GM18505 (cell line): Measurements from ENCODE around the gene CBX8.

ENCODE experiments used
- ATAC-seq: cut with Tn5 transposase; IDR thresholded peaks from one replicate; pipeline ENCODE4 v1.9.1; 2021; ENCODE audit not compliant: unreplicated experiment
- POLR2A ChIP-seq: IDR thresholded peaks from 4 replicates; pipeline ENCODE4 v1.6.1; 2011; ENCODE audit warnings: borderline replicate concordance; ENCODE audit not compliant: insufficient read depth, insufficient read length; ENCODE audit errors: extremely low read depth

CBX8 gene

DNA sequence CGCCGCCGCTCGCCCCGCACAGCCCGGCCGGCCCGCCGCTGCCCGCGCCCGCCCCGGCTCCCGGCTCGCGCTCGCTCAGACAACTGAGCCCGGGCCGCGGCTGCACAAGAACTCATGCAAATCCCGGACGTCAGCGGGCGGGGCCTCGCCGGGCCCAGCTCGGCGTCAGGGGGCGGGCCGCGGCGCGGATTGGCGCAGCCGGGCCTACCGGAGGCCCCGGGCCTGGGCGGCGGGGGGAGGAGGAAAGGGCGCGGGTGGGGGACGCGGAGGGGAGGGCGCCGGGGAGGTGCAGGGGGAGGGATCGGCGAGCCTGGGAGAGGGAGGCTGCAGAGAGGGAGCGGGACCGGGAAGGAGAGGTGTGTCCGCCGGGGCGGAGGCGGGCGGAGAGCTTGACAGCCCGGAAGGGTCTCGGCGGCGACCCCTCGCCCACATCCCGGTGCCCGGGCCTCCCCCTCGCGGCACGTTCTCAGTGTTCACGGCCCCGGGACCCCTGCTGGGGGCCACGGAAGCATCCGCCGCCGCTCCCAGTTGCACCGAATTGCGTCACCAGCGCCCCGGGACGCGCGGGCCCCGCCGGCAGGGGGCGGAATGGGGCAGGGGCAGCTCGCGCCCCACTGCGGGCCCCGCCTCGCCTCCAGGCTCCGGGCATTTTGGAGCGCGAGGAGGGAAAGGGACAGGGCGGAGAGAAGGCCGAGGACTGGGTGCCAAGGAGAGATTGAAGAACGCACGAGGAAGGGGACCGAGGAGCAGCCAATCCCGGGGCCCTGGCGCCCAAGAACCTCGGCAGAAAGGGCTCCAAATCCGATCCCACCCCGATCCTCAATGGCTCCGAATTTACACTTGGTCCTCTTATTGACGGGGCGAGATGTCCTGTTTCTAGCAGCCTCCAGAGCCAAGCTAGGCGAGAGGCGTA lies 42.7 kb upstream of the CBX8 start, which contains the start of gene CBX4:
Gene CBX4, minus strand, starts transcription at position 85 of the 913 bp plus-strand sequence. CDS start 189 bp downstream, outside the sequence.
- peak; percentile 49 for ATAC-seq
- TF ChIP-seq POLR2A = peak; percentile 90

GRCh38 chr17:79838522-79839274 lies 41.8 kb upstream of the CBX8 start:
- TF ChIP-seq POLR2A = no peak
- peak; percentile 16 for ATAC-seq

DNA sequence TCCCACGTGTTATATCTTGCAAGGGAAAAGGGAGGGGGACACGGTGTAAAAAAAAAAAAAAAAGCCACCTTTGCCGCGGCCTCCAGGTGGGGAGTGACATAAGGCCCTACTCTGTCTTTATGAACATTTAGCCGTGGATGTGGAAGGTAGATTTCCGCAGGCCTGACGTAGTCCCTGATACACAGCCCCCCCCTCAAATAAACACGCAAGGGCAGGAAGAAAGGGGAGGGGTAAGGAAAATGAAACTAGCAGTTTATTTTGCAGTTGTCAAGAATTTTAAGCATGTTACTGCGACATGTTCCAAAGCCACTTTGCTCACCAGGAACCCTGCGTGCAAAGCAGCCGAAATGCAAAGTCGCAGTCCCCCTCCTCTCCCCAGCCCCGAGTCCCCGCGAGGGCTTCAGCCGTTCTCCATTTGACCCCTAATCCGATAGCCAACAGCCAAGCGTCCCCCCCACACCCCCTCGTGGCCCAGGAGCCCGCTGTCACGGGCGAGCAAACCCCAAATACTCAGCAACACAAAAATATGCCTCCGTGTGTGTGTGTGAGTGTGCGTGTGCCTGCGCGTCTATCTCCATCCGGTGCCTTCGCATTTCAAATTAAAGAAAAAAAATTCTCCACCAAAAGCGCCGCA lies 41.1 kb upstream of the CBX8 start:
- TF ChIP-seq POLR2A = no peak
- no peak for ATAC-seq

GRCh38 chr17:79836972-79837887 lies 40.4 kb upstream of the CBX8 start:
- no peak for TF ChIP-seq POLR2A
- no peak for ATAC-seq

GRCh38 chr17:79836510-79836971 lies 39.7 kb upstream of the CBX8 start:
- TF ChIP-seq POLR2A = peak; percentile 15
- no peak for ATAC-seq

GRCh38 chr17:79835953-79836509 lies 39.2 kb upstream of the CBX8 start:
- no peak for ATAC-seq
- TF ChIP-seq POLR2A = no peak

DNA sequence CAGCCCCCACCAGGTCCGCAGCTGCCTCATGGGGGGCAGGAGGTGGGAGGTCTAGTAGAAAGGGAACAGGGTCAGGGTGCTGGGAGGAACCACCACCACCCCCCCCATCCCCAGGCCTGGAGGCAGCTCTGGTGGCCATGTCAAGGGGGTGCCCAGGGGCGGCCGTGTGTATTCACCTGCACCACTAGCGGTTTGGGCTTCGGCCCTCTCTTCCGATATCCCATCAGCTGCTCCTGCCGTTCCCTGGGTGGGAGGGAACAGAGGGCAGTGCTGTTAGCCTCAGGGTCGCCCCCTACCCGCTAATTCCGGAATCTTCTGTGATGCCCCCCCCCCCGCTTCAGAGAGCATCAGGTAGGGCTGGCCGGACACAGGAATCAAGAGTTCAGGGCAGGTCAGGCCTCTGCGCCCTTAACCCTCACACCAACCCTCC lies 38.6 kb upstream of the CBX8 start:
- ATAC-seq = no peak
- TF ChIP-seq POLR2A = no peak

DNA sequence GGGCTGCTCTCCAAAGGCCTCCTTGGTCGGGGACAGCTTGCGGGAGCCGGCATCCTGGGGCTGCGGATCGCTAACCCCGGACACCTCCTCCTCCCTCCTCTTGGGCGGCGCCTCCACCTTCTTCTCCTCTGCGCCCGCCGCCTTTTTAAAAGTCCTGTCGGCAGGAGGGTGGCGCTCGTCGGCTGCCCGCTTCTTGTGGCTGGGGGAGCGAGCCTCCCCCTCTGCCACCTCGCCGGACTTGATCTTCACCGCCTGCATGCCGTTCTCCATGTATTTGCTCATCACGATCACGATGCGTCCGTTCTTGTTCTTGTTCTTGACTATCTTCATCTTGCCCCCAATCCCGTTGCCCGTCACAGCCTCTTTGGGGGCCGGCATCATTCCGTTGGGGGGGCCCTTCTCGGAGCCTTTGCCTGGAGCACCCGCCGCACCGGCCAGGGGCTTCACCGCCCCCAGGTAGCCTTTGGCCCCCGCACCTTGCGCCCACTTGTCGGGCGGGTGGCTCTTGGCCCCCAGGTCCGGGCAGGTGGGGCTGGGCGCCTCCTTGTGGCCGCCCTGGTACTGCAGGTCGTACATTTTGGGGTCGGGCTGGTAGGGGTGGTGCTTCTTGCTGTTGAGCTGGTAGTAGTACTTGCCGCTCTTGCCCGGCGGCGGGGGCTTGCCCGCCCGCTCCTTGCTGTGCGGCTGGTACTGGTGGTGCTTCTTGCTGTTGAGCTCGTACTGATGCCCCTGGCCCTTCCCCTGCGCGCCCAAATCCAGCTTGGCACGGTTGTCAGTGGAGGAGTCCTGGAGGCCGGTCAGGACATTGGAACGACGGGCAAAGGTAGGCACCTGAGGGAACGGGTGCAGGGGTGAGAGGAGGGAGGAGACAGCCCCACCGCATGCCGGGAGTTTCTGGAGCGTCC lies 37.9 kb upstream of the CBX8 start:
- ATAC-seq = no peak
- no peak for TF ChIP-seq POLR2A

DNA sequence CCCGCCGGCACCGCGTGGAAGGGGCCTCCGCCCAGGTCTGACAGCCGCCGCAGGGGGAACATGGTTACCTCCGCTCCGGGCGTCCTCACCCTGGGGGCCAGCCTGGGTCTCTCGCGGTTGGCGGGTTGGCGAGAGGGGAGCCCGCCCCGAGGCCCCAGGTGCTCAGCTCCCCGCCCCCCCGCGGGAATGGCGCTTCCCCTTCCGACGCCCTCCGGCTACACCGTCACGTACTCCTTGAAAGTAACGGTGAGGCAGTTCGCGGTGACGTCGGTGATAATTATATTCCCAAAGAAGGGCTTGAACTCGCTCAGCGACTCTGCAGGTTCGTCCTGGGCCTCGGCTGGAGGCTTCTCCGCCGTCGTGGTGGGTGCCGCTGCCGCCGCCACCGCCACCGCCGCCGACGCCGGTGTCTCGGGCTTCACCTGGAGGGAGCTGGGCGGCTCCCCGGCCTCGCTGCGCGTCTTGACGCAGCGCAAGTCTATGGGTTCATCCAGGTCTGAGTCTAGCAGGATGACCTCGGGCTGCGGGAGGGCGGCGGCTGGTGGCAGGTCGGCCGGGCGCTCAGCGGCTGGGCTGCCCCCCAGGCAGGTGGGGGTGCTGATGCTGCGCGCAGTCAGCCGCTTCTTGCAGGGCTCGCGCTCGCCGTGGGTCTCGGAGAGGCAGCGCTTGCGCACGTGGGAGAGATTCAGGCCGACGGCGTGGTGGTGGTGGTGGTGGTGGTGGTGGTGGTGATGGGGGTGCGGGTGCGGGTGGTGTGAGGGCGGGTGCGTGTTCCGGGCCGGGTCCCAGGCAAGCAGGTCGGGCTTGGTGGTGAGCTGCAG lies 37.1 kb upstream of the CBX8 start:
- no peak for TF ChIP-seq POLR2A
- ATAC-seq = no peak

GRCh38 chr17:79833110-79833450 lies 36.2 kb upstream of the CBX8 start:
- TF ChIP-seq POLR2A = no peak
- no peak for ATAC-seq
